CD1c-positive myeloid dendritic cell (primary cell): ENCODE measurements around the gene PTGDS.

Experiments used
- DNase-seq: peaks from one replicate; pipeline ENCODE4 v3.0.0-alpha.2; 2016; ENCODE audit errors: extremely low spot score

Gene PTGDS

DNA sequence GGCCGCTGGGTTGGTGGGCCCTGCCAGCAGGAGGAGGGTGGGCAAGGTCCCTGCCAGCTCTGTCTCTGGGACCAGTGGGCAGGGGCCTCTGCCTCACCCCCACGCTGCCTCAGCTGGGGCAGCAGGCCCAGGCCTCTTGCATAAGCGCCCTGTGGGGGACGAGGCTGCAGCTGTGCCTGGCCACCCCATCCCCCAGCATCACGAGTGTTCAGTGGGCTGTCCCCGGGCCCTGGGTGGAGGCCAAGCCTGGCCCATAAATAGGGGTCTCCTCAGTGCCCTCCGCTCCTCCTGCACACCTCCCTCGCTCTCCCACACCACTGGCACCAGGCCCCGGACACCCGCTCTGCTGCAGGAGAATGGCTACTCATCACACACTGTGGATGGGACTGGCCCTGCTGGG, at the start of gene PTGDS:
PTGDS (plus strand) TSS at position 282 of the 400 bp plus-strand sequence; CDS start at position 357, 75 bp downstream.
- DNase-seq = no peak

DNA sequence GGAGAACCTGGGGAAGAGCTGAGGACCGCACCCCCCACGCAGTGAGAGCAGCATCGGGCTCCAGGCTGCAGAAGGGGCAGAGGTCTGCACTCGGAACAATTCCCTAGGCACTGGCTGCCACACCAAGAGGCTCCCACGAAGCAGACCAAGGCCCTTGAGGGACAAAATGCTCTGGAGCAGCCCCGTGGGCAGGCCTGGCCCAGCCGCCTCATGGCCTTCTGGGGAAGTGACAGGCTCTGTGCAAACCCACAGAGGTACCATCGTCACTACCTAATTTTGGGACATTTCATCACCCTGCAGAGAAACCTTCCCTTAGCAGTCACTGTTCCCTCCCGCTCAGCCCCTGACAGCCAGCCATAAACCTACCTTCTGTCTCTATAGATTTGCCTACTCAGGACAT, 48.7 kb upstream of the PTGDS start:
- DNase-seq = peak; percentile 87

DNA sequence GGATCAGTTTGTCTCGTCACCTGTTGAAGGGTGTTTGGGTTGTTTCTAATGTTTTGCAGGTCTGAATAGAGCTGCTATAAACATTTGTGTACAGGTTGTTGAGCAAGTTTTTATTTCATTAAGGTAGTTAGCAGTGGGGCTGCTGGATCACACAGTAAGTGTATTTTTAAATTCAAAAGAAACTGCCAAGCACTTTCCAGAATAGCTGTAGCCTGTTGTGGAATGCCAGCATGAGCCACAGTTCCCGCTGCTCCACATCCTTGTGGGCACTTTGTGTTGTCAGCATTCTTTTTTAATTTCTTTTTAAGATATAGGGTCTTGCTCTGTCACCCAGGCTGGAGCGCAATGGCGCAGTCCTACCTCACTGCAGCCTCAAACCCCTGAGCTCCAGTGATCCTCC, 47.3 kb upstream of the PTGDS start:
- DNase-seq = no peak

DNA sequence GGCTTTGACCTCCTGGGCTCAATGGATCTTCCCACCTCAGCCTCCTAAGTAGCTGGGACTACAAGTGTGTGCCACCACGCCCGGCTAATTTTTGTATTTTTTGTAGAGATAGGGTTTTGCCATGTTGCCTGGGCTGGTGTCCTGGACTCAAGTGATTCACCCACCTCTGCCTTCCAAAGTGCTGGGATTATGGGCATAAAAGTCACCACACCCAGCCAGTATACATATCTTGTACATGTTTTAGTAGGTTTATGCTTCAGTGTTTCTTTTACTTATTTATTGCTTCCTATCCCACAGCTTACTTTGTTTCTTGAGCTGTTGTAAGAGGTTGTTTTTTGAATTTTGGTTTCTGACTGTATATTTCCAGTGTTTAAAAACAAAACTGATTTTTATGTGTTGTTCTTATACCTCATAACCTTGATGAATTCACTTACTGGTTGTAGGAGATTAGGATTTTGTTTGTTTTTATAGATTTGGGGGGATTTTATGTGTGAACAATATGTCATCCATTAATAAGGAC, 45.6 kb upstream of the PTGDS start:
- no peak for DNase-seq

DNA sequence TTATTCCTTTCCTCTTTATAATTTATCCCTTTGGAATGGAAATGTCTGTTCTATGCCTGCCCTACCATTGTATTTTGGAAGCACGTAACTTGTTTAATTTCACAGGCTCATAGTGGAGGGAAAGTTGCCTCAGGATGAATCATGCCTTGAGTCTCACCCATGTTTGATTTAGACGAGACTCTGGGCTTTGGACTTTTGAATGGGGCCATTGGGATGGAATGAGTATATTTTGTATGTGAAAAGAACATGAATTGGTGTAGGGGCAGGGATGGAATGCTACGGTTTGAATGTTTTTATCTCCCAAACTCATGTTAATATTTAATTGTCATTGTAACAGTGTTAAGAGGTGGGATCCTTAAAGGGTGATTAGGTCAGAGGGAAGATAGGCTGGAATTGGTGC, 43.0 kb upstream of the PTGDS start:
- no peak for DNase-seq

DNA sequence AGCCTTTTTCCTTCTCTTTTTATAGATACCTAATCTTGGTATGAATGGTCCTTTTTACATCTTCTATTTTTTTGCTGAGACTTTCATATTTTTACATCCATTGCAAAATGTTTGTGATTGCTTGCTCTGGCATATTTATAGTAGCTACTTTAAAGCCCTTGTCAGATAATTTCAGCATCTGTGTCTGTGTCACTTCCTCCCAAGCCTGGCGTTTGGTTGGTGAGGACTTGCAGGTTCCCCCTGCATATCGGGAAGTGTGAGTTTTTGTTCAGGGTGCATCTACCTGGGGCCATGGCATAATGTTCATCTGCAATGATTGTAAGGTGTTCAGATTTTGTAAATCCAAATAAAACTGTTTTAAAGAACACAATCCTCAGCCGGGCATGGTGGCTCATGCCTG, 41.7 kb upstream of the PTGDS start:
- DNase-seq = peak; percentile 24

DNA sequence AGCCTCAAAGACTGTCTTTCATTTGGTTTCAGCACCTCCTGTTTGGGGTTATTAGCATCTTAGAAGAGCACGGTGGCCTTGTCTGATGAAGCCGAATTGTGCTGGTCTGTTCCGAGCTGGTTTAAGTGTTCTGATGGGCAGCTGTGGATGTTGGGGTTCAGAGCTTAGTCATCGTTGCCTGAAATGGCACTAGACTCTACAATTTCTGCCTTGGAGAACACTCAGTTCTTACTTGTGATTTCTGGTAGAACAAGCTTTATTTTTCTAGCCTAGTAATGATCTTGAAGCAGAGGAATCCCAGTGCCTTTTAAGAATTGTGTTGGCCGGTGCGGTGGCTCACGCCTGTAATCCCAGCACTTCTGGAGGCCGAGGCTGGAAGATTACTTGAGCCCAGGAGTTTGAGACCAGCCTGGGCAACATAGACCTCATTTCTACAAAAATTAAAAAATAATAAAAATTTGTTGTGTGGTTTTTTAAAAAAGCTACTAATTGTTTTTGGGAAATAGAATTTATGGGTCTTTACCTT, 40.6 kb upstream of the PTGDS start:
- DNase-seq = no peak

DNA sequence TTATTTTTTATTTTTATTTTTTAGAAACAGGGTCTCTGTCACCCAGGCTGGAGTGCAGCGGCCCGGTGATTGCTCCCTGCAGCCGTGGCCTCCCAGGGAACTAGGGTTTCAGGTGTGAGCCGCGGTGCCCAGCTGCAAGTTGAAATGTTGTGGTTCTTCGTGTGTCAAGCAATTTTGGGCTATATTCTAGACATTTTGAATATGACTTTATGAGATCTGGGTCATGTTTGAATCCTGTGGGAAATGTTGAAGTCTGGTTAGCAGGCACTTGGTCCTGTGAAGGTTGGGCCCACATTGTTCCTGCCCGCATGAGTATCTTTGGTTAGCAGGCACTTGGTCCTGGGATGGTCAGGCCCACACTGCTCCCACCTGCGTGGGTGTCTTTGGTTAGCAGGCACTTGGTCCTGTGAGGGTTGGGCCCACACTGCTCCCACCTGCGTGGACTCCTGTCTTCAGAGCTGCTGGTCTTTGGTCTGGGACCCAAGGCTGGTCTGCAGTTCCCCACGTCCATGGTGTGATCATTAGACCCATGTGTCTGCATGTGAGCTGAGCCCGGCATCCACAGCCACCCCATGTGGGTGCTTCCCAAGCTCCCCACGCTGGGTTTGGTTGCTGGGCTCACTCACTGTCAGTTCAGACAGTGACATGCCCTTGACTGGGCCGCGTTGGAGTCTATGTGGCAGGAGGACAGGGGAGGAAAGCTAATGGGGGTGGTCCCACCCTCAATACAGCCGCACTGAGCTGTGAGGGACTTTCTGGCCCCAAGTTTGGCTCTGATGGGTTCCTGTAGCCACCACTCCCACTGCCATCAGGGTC, 39.9 kb upstream of the PTGDS start:
- no peak for DNase-seq

DNA sequence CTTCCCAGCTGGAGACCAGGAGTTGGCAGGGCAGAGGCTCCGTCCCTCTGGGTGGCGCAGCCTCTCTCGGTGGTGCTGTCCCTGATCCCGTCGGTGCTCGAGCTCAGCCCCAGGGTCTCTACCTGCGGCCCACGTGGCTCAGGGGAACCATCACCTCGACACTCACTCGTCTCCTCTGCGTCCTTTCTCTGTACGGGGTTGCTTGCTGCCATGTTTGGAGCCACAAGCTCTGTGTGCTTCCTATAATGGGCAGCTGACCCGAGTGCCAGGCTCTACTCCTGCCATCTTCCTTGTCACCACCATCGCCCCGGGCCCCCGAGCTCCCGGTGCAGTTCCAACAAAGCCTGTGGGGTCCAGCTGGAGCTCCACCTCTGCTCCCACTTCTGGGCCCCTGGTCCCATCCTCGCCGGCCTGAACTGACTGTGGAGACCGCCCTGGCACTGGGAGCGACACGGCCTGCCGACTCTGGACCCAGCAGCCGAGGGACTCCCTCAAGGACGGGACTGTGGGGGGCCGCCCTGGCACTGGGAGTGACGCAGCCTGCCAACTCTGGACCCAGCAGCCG, 37.8 kb upstream of the PTGDS start:
- DNase-seq = no peak

DNA sequence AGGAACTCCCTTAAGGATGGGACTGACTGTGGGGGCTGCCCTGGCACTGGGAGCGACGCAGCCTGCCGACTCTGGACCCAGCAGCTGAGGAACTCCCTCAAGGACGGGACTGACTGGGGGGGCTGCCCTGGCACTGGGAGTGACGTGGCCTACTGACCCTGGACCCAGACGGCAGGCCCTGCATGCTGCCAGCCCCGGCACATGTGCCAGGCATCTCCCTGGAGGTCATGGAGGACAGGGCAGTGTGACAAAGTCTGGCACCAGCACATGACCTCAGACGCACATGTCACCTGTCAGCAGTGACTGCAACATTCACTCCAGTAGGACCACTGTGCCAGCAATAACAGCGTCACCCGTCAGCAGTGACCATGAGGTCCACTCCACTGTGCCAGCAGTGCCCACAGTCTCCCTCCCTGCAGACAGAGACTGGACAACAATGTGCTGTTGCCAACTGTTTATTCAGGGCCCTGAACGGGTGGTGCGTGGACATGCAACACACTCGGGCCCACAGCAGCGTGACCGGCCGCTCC, 37.2 kb upstream of the PTGDS start:
- no peak for DNase-seq

DNA sequence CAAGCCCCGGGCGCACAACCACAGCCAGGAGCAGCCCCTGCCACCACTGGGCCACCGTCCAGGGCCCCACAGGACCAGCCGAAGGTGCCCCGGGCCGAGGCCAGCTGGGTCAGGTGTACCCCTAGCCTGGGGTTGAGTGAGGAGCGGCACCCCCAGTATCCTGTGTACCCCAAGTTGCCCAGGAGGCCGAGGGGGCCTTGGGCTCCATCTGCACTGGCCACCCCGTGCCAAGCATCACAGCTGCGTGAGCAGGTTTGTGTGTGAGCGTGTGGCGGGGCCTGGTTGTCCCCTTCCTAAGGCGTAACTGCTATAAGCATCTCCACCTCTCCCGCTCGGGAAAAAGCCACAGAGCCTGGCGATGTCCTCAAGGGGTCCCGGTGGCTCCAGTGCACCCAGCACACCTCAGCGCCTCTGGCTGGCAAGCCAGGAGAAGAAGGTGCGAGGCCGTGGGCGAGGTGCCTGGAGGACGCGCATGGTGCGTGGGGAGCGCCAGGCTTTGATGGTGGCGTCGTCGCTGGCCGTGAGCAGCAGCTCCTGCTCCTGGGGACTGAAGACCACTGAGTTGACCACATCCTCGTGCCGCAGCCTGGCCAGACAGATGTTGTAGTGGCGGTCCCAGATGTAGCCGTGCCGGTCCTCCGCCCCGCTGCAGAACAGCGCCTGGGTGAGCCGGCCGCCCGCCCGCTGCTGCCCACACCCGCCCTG, 36.6 kb upstream of the PTGDS start:
- no peak for DNase-seq

DNA sequence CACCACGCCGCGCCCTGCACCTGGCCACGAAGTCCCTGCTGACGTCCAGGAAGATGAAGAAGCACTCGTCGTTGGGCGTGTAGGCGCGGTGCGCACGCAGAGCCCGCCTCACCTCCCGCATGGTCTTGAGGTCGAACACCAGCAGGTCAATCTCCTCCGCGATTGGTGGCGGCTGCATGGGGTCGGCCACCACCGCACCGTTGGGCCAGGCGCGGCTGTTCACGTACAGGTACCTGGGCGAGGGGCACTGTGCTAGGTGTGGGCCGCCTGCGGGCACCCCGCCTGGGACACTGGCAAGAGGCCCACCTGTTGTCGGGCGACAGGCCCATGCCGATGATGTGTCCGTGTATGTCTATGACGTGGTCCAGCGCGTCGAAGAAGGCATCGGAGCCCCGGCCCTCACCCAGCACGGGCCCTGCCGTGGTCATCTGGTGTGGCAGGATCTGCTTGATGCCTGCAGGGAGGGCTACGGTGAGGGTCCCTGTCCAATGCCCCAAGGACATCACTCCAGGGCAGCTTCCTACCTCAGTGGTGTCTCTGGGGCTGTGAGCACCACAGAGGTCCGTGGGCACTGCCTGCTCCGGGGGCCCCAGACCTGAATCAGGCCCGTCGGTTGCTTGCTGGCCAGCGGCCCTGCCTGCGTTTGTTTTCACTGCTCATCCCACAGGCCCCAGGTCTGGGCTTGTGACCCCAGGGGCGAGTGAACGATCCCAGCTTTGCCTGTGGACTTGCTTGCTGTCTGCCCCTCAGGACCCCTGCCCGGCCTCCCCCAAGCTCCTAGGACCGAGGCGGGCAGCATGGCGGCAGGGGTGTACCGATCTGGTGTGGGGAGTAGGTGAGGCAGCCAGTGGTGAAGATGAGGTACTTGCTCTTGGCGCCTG, 35.8 kb upstream of the PTGDS start:
- DNase-seq = no peak

DNA sequence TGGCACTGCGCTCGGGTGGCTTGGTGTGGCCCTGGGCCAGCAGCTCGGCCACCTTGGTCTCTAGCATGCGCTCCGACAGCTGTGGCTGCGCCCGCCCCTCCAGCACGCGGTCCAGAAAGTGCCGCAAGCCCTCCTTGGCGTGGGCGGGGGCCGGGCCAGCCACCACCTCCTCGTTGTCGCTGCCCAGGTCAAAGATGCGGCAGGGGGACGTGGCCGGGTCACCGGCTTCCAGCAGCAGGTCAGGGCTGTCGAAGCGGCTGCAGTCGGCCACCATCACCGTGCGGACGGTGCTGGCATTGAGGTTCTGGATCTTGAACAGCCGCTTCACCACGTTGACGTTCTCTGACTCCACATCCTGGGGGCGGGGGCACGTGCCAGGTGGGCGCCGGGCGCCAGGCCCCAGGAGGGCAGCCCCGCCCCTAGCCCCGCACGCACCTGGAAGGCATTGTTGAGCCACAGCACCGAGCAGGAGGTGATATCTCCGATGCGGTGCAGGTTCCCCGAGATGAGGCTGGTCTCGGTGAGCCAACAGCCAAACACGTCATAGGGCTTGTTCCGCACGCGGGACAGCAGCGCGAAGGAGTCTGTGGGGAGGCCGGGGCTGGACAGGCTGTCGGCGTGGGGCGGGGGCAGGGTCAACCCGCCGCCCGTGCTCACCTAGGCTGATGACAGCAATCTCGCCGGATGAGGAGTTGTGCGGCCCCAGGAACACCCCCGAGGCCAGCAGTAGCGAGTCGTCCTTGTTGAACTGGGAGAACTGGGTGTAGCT, 35.0 kb upstream of the PTGDS start:
- no peak for DNase-seq

DNA sequence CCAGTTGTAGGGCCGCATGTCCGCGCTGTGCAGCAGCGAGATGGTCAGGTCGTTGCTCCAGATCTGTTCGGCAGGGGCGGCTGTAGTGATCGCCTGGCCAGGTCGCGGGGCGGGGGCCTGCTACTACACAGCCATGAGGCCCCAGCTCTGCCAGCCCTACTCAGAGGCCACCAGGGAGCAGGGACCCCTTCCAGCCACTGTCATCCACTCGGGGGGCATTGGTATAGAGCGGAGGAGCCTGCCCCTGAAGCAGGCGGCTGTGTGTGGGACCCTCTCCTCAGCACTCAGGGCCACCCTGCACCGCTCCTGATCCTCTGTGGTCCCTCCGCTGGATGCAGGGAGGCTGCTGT, 34.4 kb upstream of the PTGDS start:
- no peak for DNase-seq

DNA sequence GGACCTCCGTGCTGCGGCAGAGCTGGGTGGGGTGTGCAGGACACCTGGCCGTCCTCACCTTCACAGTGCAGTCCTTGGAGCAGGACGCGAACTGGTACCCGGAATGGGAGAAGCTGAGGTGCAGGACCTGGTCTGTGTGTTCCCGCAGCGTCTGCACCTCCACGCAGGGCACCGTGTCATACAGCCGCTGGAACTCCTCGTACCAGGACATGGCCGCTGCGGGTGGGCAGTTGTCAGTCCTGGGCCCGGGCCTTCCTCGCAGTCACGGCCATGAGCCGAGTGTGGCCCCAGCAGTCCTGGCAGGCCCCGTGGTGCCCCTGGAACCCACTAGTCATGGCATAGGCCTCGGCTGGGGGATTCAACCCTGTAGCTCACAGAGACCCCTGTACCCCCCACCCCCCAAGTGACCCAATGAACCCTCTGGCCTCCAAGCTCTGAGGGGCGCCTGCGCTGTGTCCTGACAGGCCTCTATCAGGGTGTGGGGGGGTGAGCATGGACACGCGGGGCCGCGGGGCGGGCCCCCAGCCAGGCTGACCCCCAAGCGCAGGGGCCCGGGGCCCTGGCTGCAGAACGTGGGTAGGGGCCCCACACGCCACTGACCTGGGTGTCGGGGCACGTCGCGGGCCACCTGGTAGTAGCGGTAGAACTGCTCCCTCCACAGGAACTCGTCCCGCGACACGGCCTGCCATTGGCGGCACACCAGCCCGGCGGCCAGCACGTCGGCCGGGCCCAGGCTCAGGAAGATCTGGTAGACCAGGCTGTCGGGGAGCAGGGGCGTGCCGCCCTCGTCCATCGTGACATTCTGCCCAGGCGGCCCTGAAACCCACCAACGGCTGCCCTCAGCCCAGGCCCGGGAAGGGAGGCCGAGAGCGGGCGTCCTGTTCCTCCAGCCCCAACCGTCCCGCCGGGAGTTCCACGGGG, 33.8 kb upstream of the PTGDS start:
- DNase-seq = no peak

DNA sequence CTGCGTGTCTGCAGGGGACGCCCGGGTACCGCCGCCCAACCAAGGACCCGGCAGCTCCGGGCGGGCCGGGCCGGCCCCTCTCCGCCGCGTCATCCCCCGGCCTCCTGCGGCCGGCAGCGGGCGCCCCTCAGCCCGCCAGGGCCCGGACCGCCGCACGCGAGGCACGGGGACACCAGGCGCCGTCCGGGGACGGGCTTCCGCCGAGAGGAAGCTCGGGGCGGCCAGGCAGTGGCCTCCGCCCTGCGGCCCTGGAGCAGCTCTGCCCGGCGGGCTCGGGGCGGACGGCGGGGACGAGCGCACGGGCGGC, 33.1 kb upstream of the PTGDS start:
- DNase-seq = peak; percentile 78

DNA sequence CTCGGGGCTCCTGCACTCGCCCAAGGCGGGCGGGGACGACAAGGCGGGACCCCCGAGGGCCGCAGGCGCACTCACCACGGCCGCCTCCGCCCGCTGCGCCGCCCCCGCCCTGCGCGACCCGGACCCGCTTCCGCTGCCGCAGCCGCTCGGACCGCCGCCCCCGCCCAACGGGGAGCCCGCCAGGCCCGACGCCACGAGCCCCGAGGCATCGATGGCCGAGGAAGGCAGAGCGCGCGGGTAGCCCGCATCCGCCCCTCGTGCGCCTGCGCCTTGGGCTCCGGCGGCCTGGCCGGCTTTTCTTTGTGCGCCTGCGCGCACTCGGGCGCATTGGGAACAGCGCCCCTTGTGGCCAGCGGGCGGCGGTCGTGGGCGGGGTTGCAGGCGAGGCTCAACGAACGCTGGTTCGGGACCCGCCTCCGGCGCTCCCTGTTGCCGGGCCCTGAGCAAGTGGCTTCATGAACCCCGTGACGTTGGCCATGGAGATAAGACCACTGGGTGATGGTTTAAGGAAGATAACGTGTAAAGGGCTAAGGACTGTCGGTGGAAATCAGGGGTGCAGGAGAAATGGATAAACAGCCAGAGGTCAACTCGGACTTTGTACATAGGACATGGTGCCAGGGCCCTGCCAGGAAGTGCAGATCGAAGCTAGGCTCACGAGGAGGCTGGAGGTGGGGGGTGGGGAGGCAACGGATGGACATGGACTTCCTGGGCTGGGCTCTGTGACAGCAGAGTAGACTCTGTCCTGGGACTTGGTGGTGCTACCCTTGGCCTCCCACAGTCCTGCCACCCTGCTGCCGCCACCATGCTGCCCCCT, 32.6 kb upstream of the PTGDS start, which contains the start of the genes C8G and FBXW5:
C8G (plus strand) TSS at position 725 of the 814 bp plus-strand sequence; CDS start at position 803, 78 bp downstream.
FBXW5 (minus strand) TSS at position 220 of the 814 bp plus-strand sequence. CDS start 655 bp downstream, outside the sequence.
- DNase-seq = peak; percentile 99
